Neural crest cell (in vitro differentiated cells): ENCODE data around the gene SLX9. TPM values are rescaled to one million over a fixed set of nuclear protein-coding genes. Genes with fewer than 3 reads are reported as not detected.

Experiments
- DNase-seq: peaks from one replicate; pipeline ENCODE4 v3.0.0; 2021; ENCODE audit warnings: low read depth, mixed read lengths, low spot score
- H3K27ac Mint-ChIP-seq: one replicate; pipeline ENCODE4 v1.8.0; 2021; ENCODE audit warnings: mild to moderate bottlenecking, mixed read lengths; ENCODE audit not compliant: unreplicated experiment
- H3K27me3 Mint-ChIP-seq: 2 replicates; pipeline ENCODE4 v1.8.0; 2021; ENCODE audit warnings: low read depth, mild to moderate bottlenecking, mixed read lengths
- H3K36me3 Mint-ChIP-seq: 2 replicates; pipeline ENCODE4 v1.8.0; 2021; ENCODE audit warnings: low read depth, mild to moderate bottlenecking, mixed read lengths
- H3K4me1 Mint-ChIP-seq: 2 replicates; pipeline ENCODE4 v1.8.0; 2021; ENCODE audit warnings: mixed read lengths
- H3K4me3 Mint-ChIP-seq: one replicate; pipeline ENCODE4 v1.8.0; 2021; ENCODE audit warnings: mild to moderate bottlenecking, mixed read lengths
- H3K9me3 Mint-ChIP-seq: 2 replicates; pipeline ENCODE4 v1.8.0; 2021; ENCODE audit warnings: mixed read lengths
- CTCF ChIP-seq: fragments of 200-600 bp; sonication (generic); conservative IDR thresholded peaks from 2 replicates; pipeline ENCODE4 v1.5.0; 2021; ENCODE audit warnings: antibody characterized with exemption, mild to moderate bottlenecking
- total RNA-seq: library from RNA; stranded (reverse); gene quantifications from 2 replicates; pipeline ENCODE4 v1.2.1, GENCODE V29; 2021

The SLX9 gene
- total RNA-seq, 1 donor from 2014 or later: 42.3 TPM

- no peak overlapping the region for H3K4me3 Mint-ChIP-seq
- H3K27me3 Mint-ChIP-seq: peaks cover 68% of the 10 kb centered on the region
- TF ChIP-seq CTCF: no peak
- H3K36me3 Mint-ChIP-seq: no peaks in the 10 kb centered on the region
- peak overlapping the region; percentile 16 for H3K27ac Mint-ChIP-seq
- H3K9me3 Mint-ChIP-seq: no peaks in the 10 kb centered on the region
- no peak for DNase-seq
- peaks cover 69% of the 10 kb centered on the region for H3K4me1 Mint-ChIP-seq
Observed at GRCh38 chr21:45013260-45013841, 73.5 kb downstream of the SLX9 start.

- no peak for DNase-seq
- peaks cover 63% of the 10 kb centered on the region for H3K27me3 Mint-ChIP-seq
- H3K27ac Mint-ChIP-seq: no peak overlapping the region
- H3K4me3 Mint-ChIP-seq: peak overlapping the region; percentile 40
- no peaks in the 10 kb centered on the region for H3K36me3 Mint-ChIP-seq
- H3K9me3 Mint-ChIP-seq: no peaks in the 10 kb centered on the region
- TF ChIP-seq CTCF: no peak
- H3K4me1 Mint-ChIP-seq: peaks cover 57% of the 10 kb centered on the region
Observed at GRCh38 chr21:45014747-45015468, 75.1 kb downstream of the SLX9 start.

GRCh38 chr21:45015469-45015860, 75.6 kb downstream of the SLX9 start:
- Mint-ChIP-seq H3K27me3 (peaks cover 62% of the 10 kb centered on the region), H3K4me3 (no peak overlapping the region), H3K27ac (no peak overlapping the region), H3K36me3 (no peaks in the 10 kb centered on the region), H3K4me1 (peaks cover 55% of the 10 kb centered on the region), H3K9me3 (no peaks in the 10 kb centered on the region)
- no peak for DNase-seq
- no peak for TF ChIP-seq CTCF

GRCh38 chr21:45016031-45016405, 76.2 kb downstream of the SLX9 start:
- H3K27me3 Mint-ChIP-seq: peaks cover 62% of the 10 kb centered on the region
- peaks cover 54% of the 10 kb centered on the region for H3K4me1 Mint-ChIP-seq
- no peak overlapping the region for H3K27ac Mint-ChIP-seq

GRCh38 chr21:45016406-45017038, 76.7 kb downstream of the SLX9 start:
- Mint-ChIP-seq H3K27me3 (peaks cover 65% of the 10 kb centered on the region), H3K36me3 (no peaks in the 10 kb centered on the region), H3K9me3 (no peaks in the 10 kb centered on the region), H3K27ac (no peak overlapping the region), H3K4me3 (peak overlapping the region; percentile 33), H3K4me1 (peaks cover 52% of the 10 kb centered on the region)
- no peak for TF ChIP-seq CTCF
- DNase-seq: no peak

More at GRCh38 chr21:45016031-45016405, 76.2 kb downstream of the SLX9 start:
- no peak for TF ChIP-seq CTCF
- H3K9me3 Mint-ChIP-seq: no peaks in the 10 kb centered on the region
- no peaks in the 10 kb centered on the region for H3K36me3 Mint-ChIP-seq
- no peak for DNase-seq
- peak overlapping the region; percentile 33 for H3K4me3 Mint-ChIP-seq
